Activated B cell treated with CpG ODN at 0.5 μM for 24 hours (primary cell): Measurements from ENCODE around the gene EIPR1. TPM values are rescaled to one million over a fixed set of nuclear protein-coding genes. Genes with fewer than 3 reads are reported as not detected.

Experiments
- ATAC-seq: fragments of 200-7000 bp; cut with Tn5 transposase; one replicate; pipeline ENCODE4 v1.10.0; 2021; ENCODE audit warnings: low read depth, mild to moderate bottlenecking, moderate library complexity
- CTCF ChIA-PET: fragments of 350-600 bp; sonication (Branson Sonifier 250); formaldehyde crosslinking; loops from one replicate; lab custom pipeline; 2021; ENCODE audit warnings: antibody characterized with exemption; lab: Charles Lee
- POLR2A ChIA-PET: fragments of 350-600 bp; sonication (Branson Sonifier 250); formaldehyde crosslinking; loops from one replicate; lab custom pipeline; 2021; ENCODE audit warnings: antibody characterized with exemption; lab: Charles Lee
- DNase-seq: peaks from one replicate; pipeline ENCODE4 v3.0.0; 2022
- H3K27ac Mint-ChIP-seq: one replicate; pipeline ENCODE4 v1.8.0; 2020; ENCODE audit warnings: mixed read lengths
- H3K27me3 Mint-ChIP-seq: one replicate; pipeline ENCODE4 v1.8.0; 2021; ENCODE audit warnings: mixed read lengths
- H3K36me3 Mint-ChIP-seq: one replicate; pipeline ENCODE4 v1.8.0; 2021; ENCODE audit warnings: low read depth, mixed read lengths
- H3K4me1 Mint-ChIP-seq: one replicate; pipeline ENCODE4 v1.8.0; 2021; ENCODE audit warnings: mixed read lengths
- H3K4me3 Mint-ChIP-seq: one replicate; pipeline ENCODE4 v1.8.0; 2020; ENCODE audit warnings: mild to moderate bottlenecking, mixed read lengths
- H3K9me3 Mint-ChIP-seq: one replicate; pipeline ENCODE4 v1.8.0; 2020; ENCODE audit warnings: mixed read lengths
- CTCF ChIP-seq: fragments of 200-600 bp; IDR thresholded peaks from one replicate; pipeline ENCODE4 v1.8.0; 2022; ENCODE audit warnings: antibody characterized with exemption, mild to moderate bottlenecking
- intact Hi-C: fragments of 100-400 bp; cut with micrococcal nuclease; formaldehyde crosslinking; loops from one replicate; pipeline ENCODE4 v1.15.1; 2024
- total RNA-seq: library from RNA; stranded (reverse); gene quantifications from 2 replicates; pipeline ENCODE4 v1.2.3, GENCODE V29; 2022

Gene EIPR1
- total RNA-seq, 1 donor from 2014 or later: 36.3 TPM

- ChIA-PET CTCF (no interaction called here), POLR2A (interaction anchor here (2.4 kb wide), 1 partner anchor 18 kb away, joined by 8 read pairs; the partner anchor contains the start of genes EIPR1 and TRAPPC12)
- Mint-ChIP-seq H3K27ac (no peak overlapping the region), H3K36me3 (peaks cover 79% of the 10 kb centered on the region), H3K4me3 (no peak overlapping the region), H3K27me3 (no peaks in the 10 kb centered on the region), H3K9me3 (peaks cover 12% of the 10 kb centered on the region), H3K4me1 (no peaks in the 10 kb centered on the region)
- no peak for TF ChIP-seq CTCF
- intact Hi-C loops: no loop called here
- no peak for DNase-seq
- no peak for ATAC-seq
Observed at GRCh38 chr2:3396920-3397559, 19.4 kb upstream of the EIPR1 start.

DNA sequence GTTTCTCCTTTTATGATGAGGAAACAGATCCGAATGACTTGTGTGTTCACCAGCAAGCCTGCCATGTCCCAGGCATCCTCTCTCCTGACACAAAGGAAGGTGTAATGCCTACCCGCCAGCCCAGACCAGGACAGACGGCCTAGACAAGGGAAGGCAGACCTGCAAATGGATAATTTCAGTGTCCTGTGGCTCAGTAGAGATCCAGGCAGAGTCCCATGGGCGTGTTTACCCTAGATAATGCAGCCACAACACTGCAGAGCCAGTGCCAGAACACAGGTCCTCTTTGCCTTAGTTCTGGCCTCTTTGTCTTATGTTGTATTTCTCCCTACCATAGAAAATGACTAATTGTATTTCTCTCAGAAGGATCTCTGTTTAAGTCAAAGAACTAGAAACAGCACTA, 14.6 kb upstream of the EIPR1 start:
- intact Hi-C loops: no loop called here

DNA sequence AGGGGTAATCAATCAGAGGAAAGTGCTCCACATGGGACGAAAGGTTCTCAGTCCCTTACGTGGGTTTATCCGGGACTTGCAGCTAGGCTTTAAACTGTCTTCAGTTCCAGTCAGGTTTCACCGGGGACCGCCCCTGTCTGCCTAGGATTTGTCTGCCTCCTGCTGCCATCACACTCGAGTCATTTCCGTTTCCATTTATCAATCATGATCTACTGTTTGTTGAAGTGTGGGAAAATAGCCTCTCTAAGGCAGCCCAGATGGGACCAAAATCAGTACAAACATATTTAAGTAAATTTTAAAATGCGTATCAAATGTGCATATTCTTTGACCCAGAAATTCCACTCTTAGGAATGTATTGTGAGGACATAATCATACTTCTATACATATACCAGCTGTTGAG, 12.4 kb upstream of the EIPR1 start:
- no peak for TF ChIP-seq CTCF
- H3K4me1 Mint-ChIP-seq: peaks cover 5% of the 10 kb centered on the region
- intact Hi-C loops: no loop called here
- ATAC-seq (no peak), DNase-seq (no peak)
- H3K9me3 Mint-ChIP-seq: no peaks in the 10 kb centered on the region
- CTCF ChIA-PET: no interaction called here
- H3K36me3 Mint-ChIP-seq: peaks cover 65% of the 10 kb centered on the region
- H3K4me3 Mint-ChIP-seq: no peak overlapping the region
- H3K27me3 Mint-ChIP-seq: no peaks in the 10 kb centered on the region
- POLR2A ChIA-PET: no interaction called here
- no peak overlapping the region for H3K27ac Mint-ChIP-seq

More for the DNA sequence above, 14.6 kb upstream of the EIPR1 start:
- TF ChIP-seq CTCF: no peak
- H3K4me3 Mint-ChIP-seq: no peak overlapping the region
- ATAC-seq (no peak), DNase-seq (no peak)
- POLR2A ChIA-PET: no interaction called here
- H3K27ac Mint-ChIP-seq: no peak overlapping the region
- H3K4me1 Mint-ChIP-seq: peaks cover 5% of the 10 kb centered on the region
- H3K9me3 Mint-ChIP-seq: peaks cover 5% of the 10 kb centered on the region
- CTCF ChIA-PET: no interaction called here
- peaks cover 83% of the 10 kb centered on the region for H3K36me3 Mint-ChIP-seq
- H3K27me3 Mint-ChIP-seq: no peaks in the 10 kb centered on the region

GRCh38 chr2:3389193-3389592, 11.6 kb upstream of the EIPR1 start:
- ATAC-seq (no peak), DNase-seq (no peak)
- no peak for TF ChIP-seq CTCF
- no peaks in the 10 kb centered on the region for H3K27me3 Mint-ChIP-seq
- no peak overlapping the region for H3K4me3 Mint-ChIP-seq
- peaks cover 9% of the 10 kb centered on the region for H3K4me1 Mint-ChIP-seq
- intact Hi-C loops: no loop called here
- H3K36me3 Mint-ChIP-seq: peaks cover 59% of the 10 kb centered on the region
- ChIA-PET CTCF (no interaction called here), POLR2A (no interaction called here)
- H3K27ac Mint-ChIP-seq: no peak overlapping the region
- H3K9me3 Mint-ChIP-seq: no peaks in the 10 kb centered on the region

- Mint-ChIP-seq H3K36me3 (peaks cover 53% of the 10 kb centered on the region), H3K27ac (no peak overlapping the region), H3K9me3 (no peaks in the 10 kb centered on the region), H3K4me3 (no peak overlapping the region), H3K27me3 (no peaks in the 10 kb centered on the region), H3K4me1 (peaks cover 9% of the 10 kb centered on the region)
- POLR2A ChIA-PET: no interaction called here
- intact Hi-C loops: no loop called here
- no peak for DNase-seq
- no peak for ATAC-seq
- CTCF ChIA-PET: no interaction called here
- TF ChIP-seq CTCF: no peak
Observed at GRCh38 chr2:3388412-3388738, 10.8 kb upstream of the EIPR1 start.
